ENCODE data around the gene ELN. TPM values are rescaled to one million over a fixed set of nuclear protein-coding genes. Genes with fewer than 3 reads are reported as not detected.
"Not testable (repeated sequence)": the region's sequence is repeated elsewhere in the genome, so short reads cannot be mapped to it uniquely, and the experiment has no call there.

ELN gene
- polyA plus RNA-seq, 4 donors, result 1.3 to 87.5 (median 13.2) TPM

GRCh38 chr7:74006451-74007241 lies 21.3 kb upstream of the ELN start:
- 30 to 51% (median 50%) methylated on average over 12 of the region's 12 CpGs for WGBS, 3 donors

GRCh38 chr7:74007242-74007567 lies 20.8 kb upstream of the ELN start:
- Histone ChIP-seq H3K9me3 (ENCODE audit: control insufficient read depth in 2 of 2, insufficient read depth in 1 of 2, low read depth in 1 of 2, low read length in 1 of 2) (no peaks in the 10 kb centered on the region), H3K36me3 (ENCODE audit: control insufficient read depth in 3 of 3, insufficient read depth in 2 of 3, low read depth in 1 of 3, low read length in 3 of 3) (no peaks in the 10 kb centered on the region), H3K27me3 (ENCODE audit: control insufficient read depth in 3 of 3, insufficient read depth in 3 of 3, low read length in 3 of 3) (no peaks in the 10 kb centered on the region), H3K4me3 (ENCODE audit: low read depth in 1 of 3, low read length in 3 of 3) (no peak overlapping the region), H3K4me1 (ENCODE audit: control insufficient read depth in 3 of 3, insufficient read depth in 2 of 3, low read depth in 1 of 3, low read length in 2 of 3) (peaks cover 0 to 7% (median 3%) of the 10 kb centered on the region in 3 donors), H3K27ac (ENCODE audit: low read depth in 1 of 3, low read length in 2 of 3) (no peak overlapping the region)
- no peak for DNase-seq
- no peak for FAIRE-seq

More at GRCh38 chr7:74006451-74007241, 21.3 kb upstream of the ELN start:
- no peak overlapping the region for H3K27ac ChIP-seq (ENCODE audit: low read depth in 1 of 3, low read length in 2 of 3)
- peak in 1 of 2 donors; percentile 38 for DNase-seq
- H3K4me3 ChIP-seq (ENCODE audit: low read depth in 1 of 3, low read length in 3 of 3), result no peak overlapping the region
- peaks cover 0 to 7% (median 3%) of the 10 kb centered on the region in 3 donors for H3K4me1 ChIP-seq (ENCODE audit: control insufficient read depth in 3 of 3, insufficient read depth in 2 of 3, low read depth in 1 of 3, low read length in 2 of 3)
- H3K36me3 ChIP-seq (ENCODE audit: control insufficient read depth in 3 of 3, insufficient read depth in 2 of 3, low read depth in 1 of 3, low read length in 3 of 3), result no peaks in the 10 kb centered on the region
- no peak for FAIRE-seq
- no peaks in the 10 kb centered on the region for H3K9me3 ChIP-seq (ENCODE audit: control insufficient read depth in 2 of 2, insufficient read depth in 1 of 2, low read depth in 1 of 2, low read length in 1 of 2)
- no peaks in the 10 kb centered on the region for H3K27me3 ChIP-seq (ENCODE audit: control insufficient read depth in 3 of 3, insufficient read depth in 3 of 3, low read length in 3 of 3)

- WGBS, 3 donors, result 84 to 94% (median 90%) methylated on average over 3 of the region's 3 CpGs
- H3K4me3 ChIP-seq (ENCODE audit: low read depth in 1 of 3, low read length in 3 of 3), result no peak overlapping the region
- no peaks in the 10 kb centered on the region for H3K4me1 ChIP-seq (ENCODE audit: control insufficient read depth in 3 of 3, insufficient read depth in 2 of 3, low read depth in 1 of 3, low read length in 2 of 3)
- no peaks in the 10 kb centered on the region for H3K9me3 ChIP-seq (ENCODE audit: control insufficient read depth in 2 of 2, insufficient read depth in 1 of 2, low read depth in 1 of 2, low read length in 1 of 2)
- no peak for FAIRE-seq
- no peaks in the 10 kb centered on the region for H3K27me3 ChIP-seq (ENCODE audit: control insufficient read depth in 3 of 3, insufficient read depth in 3 of 3, low read length in 3 of 3)
- no peaks in the 10 kb centered on the region for H3K36me3 ChIP-seq (ENCODE audit: control insufficient read depth in 3 of 3, insufficient read depth in 2 of 3, low read depth in 1 of 3, low read length in 3 of 3)
- DNase-seq, result no peak
- no peak overlapping the region for H3K27ac ChIP-seq (ENCODE audit: low read depth in 1 of 3, low read length in 2 of 3)
Measured at GRCh38 chr7:74008687-74009086, 19.3 kb upstream of the ELN start.

- no peaks in the 10 kb centered on the region for H3K4me1 ChIP-seq (ENCODE audit: control insufficient read depth in 3 of 3, insufficient read depth in 2 of 3, low read depth in 1 of 3, low read length in 2 of 3)
- H3K27ac ChIP-seq (ENCODE audit: low read depth in 1 of 3, low read length in 2 of 3), result no peak overlapping the region
- no peak overlapping the region for H3K4me3 ChIP-seq (ENCODE audit: low read depth in 1 of 3, low read length in 3 of 3)
- FAIRE-seq, result no peak
- WGBS, 3 donors, result 90 to 93% (median 92%) methylated on average over 14 of the region's 14 CpGs
- no peak for DNase-seq
- no peaks in the 10 kb centered on the region for H3K9me3 ChIP-seq (ENCODE audit: control insufficient read depth in 2 of 2, insufficient read depth in 1 of 2, low read depth in 1 of 2, low read length in 1 of 2)
- no peaks in the 10 kb centered on the region for H3K36me3 ChIP-seq (ENCODE audit: control insufficient read depth in 3 of 3, insufficient read depth in 2 of 3, low read depth in 1 of 3, low read length in 3 of 3)
- H3K27me3 ChIP-seq (ENCODE audit: control insufficient read depth in 3 of 3, insufficient read depth in 3 of 3, low read length in 3 of 3), result no peaks in the 10 kb centered on the region
Measured at GRCh38 chr7:74009719-74010118, 18.3 kb upstream of the ELN start.

- 73 to 90% (median 89%) methylated on average over 15 to 16 of the region's 16 CpGs for WGBS, 3 donors
- no peak for DNase-seq
- Histone ChIP-seq H3K9me3 (ENCODE audit: control insufficient read depth in 2 of 2, insufficient read depth in 1 of 2, low read depth in 1 of 2, low read length in 1 of 2) (no peaks in the 10 kb centered on the region), H3K27ac (ENCODE audit: low read depth in 1 of 3, low read length in 2 of 3) (no peak overlapping the region), H3K27me3 (ENCODE audit: control insufficient read depth in 3 of 3, insufficient read depth in 3 of 3, low read length in 3 of 3) (no peaks in the 10 kb centered on the region), H3K4me3 (ENCODE audit: low read depth in 1 of 3, low read length in 3 of 3) (no peak overlapping the region), H3K4me1 (ENCODE audit: control insufficient read depth in 3 of 3, insufficient read depth in 2 of 3, low read depth in 1 of 3, low read length in 2 of 3) (no peaks in the 10 kb centered on the region), H3K36me3 (ENCODE audit: control insufficient read depth in 3 of 3, insufficient read depth in 2 of 3, low read depth in 1 of 3, low read length in 3 of 3) (no peaks in the 10 kb centered on the region)
- no peak for FAIRE-seq
Measured at GRCh38 chr7:74010407-74010806, 17.6 kb upstream of the ELN start.

- not testable (repeated sequence) for H3K9me3 ChIP-seq (ENCODE audit: control insufficient read depth in 2 of 2, insufficient read depth in 1 of 2, low read depth in 1 of 2, low read length in 1 of 2); DNase-seq; H3K4me1 ChIP-seq (ENCODE audit: control insufficient read depth in 3 of 3, insufficient read depth in 2 of 3, low read depth in 1 of 3, low read length in 2 of 3); H3K27ac ChIP-seq (ENCODE audit: low read depth in 1 of 3, low read length in 2 of 3); FAIRE-seq; H3K4me3 ChIP-seq (ENCODE audit: low read depth in 1 of 3, low read length in 3 of 3); H3K27me3 ChIP-seq (ENCODE audit: control insufficient read depth in 3 of 3, insufficient read depth in 3 of 3, low read length in 3 of 3); H3K36me3 ChIP-seq (ENCODE audit: control insufficient read depth in 3 of 3, insufficient read depth in 2 of 3, low read depth in 1 of 3, low read length in 3 of 3)
- 94 to 98% (median 95%) methylated on average over 4 of the region's 4 CpGs for WGBS, 3 donors
Measured at GRCh38 chr7:74011421-74011820, 16.6 kb upstream of the ELN start.

- Histone ChIP-seq H3K4me1 (ENCODE audit: control insufficient read depth in 3 of 3, insufficient read depth in 2 of 3, low read depth in 1 of 3, low read length in 2 of 3) (no peaks in the 10 kb centered on the region), H3K4me3 (ENCODE audit: low read depth in 1 of 3, low read length in 3 of 3) (no peak overlapping the region), H3K9me3 (ENCODE audit: control insufficient read depth in 2 of 2, insufficient read depth in 1 of 2, low read depth in 1 of 2, low read length in 1 of 2) (no peaks in the 10 kb centered on the region), H3K36me3 (ENCODE audit: control insufficient read depth in 3 of 3, insufficient read depth in 2 of 3, low read depth in 1 of 3, low read length in 3 of 3) (no peaks in the 10 kb centered on the region), H3K27me3 (ENCODE audit: control insufficient read depth in 3 of 3, insufficient read depth in 3 of 3, low read length in 3 of 3) (no peaks in the 10 kb centered on the region), H3K27ac (ENCODE audit: low read depth in 1 of 3, low read length in 2 of 3) (no peak overlapping the region)
- no peak for FAIRE-seq
- 40 to 60% (median 55%) methylated on average over 13 of the region's 13 CpGs for WGBS, 3 donors
- no peak for DNase-seq
Measured at GRCh38 chr7:74012842-74013249, 15.1 kb upstream of the ELN start.

- no peak for FAIRE-seq
Measured at GRCh38 chr7:74013539-74014272, 14.3 kb upstream of the ELN start.

More at GRCh38 chr7:74013539-74014272, 14.3 kb upstream of the ELN start:
- H3K27me3 ChIP-seq (ENCODE audit: control insufficient read depth in 3 of 3, insufficient read depth in 3 of 3, low read length in 3 of 3), result no peaks in the 10 kb centered on the region
- 50 to 81% (median 65%) methylated on average over 15 to 16 of the region's 16 CpGs for WGBS, 3 donors
- H3K36me3 ChIP-seq (ENCODE audit: control insufficient read depth in 3 of 3, insufficient read depth in 2 of 3, low read depth in 1 of 3, low read length in 3 of 3), result no peaks in the 10 kb centered on the region
- no peak for DNase-seq
- no peaks in the 10 kb centered on the region for H3K9me3 ChIP-seq (ENCODE audit: control insufficient read depth in 2 of 2, insufficient read depth in 1 of 2, low read depth in 1 of 2, low read length in 1 of 2)
- no peaks in the 10 kb centered on the region for H3K4me1 ChIP-seq (ENCODE audit: control insufficient read depth in 3 of 3, insufficient read depth in 2 of 3, low read depth in 1 of 3, low read length in 2 of 3)
- no peak overlapping the region for H3K4me3 ChIP-seq (ENCODE audit: low read depth in 1 of 3, low read length in 3 of 3)
- H3K27ac ChIP-seq (ENCODE audit: low read depth in 1 of 3, low read length in 2 of 3), result no peak overlapping the region
